Neural cell (in vitro differentiated cells): ENCODE data around the gene IREB2.

ENCODE experiments used
- EP300 ChIP-seq: fragments of 450-650 bp; conservative IDR thresholded peaks from 2 replicates; pipeline ENCODE4 v1.6.1; 2014; ENCODE audit warnings: antibody characterized with exemption, mild to moderate bottlenecking, moderate library complexity; ENCODE audit not compliant: poor library complexity, severe bottlenecking
- POLR2AphosphoS5 ChIP-seq: IDR thresholded peaks from 2 replicates; pipeline ENCODE4 v1.6.1; 2012
- RAD21 ChIP-seq: fragments of 450-650 bp; conservative IDR thresholded peaks from 2 replicates; pipeline ENCODE4 v1.6.1; 2014; ENCODE audit warnings: antibody characterized with exemption, mild to moderate bottlenecking, moderate library complexity
- TF ChIP-seq, protein P1 (sequence below): fragments of 450-650 bp; IDR thresholded peaks from 2 replicates; pipeline ENCODE4 v1.5.1; 2014; ENCODE audit warnings: antibody characterized with exemption, mild to moderate bottlenecking, moderate library complexity; ENCODE audit not compliant: poor library complexity, severe bottlenecking

DNA sequence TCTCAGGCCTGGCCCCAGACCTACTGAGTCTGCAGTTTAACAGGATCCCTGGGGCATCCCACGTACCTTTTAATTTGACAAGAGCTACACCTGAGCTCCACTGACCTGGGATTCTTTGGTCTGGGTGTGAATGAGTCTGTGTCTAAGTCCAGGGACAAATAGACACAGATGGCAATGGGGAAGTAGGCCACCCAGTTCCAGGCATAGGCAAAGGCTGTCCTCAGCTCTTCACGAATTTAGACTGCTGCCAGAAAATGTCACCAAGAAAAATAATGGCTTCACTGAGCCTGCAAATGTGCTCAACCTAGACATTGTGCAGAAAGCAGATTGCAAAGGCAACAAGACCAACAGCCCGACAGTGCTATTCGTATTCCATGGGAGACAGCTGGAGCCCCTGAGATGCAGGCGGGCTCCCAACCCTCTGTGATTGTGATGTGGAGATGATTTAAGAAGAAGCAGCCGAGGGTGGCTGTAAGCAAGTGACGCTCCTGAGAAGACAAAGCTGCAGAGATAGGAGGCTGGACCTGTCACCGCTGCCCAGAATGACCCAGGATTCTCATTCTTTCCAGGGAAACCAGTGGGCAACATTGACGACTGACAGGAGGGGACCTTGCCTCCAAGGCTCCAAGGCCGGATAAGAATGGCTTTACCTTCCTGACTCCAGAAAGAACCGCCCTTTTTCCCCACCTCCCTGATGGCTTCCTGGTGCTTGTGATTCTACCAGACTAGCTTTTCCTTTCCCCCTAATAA, 39.8 kb upstream of the IREB2 start:
- TF ChIP-seq, protein P1, sequence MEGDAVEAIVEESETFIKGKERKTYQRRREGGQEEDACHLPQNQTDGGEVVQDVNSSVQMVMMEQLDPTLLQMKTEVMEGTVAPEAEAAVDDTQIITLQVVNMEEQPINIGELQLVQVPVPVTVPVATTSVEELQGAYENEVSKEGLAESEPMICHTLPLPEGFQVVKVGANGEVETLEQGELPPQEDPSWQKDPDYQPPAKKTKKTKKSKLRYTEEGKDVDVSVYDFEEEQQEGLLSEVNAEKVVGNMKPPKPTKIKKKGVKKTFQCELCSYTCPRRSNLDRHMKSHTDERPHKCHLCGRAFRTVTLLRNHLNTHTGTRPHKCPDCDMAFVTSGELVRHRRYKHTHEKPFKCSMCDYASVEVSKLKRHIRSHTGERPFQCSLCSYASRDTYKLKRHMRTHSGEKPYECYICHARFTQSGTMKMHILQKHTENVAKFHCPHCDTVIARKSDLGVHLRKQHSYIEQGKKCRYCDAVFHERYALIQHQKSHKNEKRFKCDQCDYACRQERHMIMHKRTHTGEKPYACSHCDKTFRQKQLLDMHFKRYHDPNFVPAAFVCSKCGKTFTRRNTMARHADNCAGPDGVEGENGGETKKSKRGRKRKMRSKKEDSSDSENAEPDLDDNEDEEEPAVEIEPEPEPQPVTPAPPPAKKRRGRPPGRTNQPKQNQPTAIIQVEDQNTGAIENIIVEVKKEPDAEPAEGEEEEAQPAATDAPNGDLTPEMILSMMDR: no peak
- TF ChIP-seq EP300: no peak
- no peak for TF ChIP-seq POLR2AphosphoS5
- TF ChIP-seq RAD21: no peak
